GM04504 (cell line): Measurements from ENCODE around the gene FOXP1.

ENCODE experiments used
- DNase-seq: peaks from one replicate; pipeline ENCODE4 v3.0.0-alpha.2; 2012; ENCODE audit warnings: low read depth

The FOXP1 gene

DNA sequence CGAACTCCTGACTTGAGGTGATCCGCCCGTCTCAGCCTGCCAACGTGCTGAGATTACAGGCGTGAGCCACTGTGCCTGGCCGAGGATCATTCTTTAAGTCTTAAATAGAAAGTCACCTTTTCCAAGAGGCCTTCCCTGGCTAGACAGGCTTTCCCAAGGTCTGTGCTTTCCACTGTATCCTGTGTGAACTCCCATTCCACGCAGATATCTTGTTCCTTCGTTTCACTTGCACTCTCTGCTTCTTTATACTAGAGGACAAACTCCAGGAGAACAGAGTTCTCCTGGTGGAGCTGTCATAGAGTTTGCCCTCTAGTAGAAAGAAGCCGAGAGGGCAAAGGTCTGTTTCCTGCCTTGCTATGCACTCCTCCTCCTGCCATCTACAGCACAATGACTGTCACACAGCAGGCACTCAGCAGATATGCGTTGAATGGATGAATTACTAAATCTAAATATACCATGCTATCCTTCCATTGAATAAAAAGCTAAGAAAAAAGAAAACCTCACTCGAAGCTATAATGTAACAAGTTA, 211.2 kb downstream of the FOXP1 start:
- no peak for DNase-seq

- DNase-seq = no peak
These were observed 212.2 kb downstream of the FOXP1 start for GRCh38 chr3:71371282-71371681.

- DNase-seq = no peak
These were observed 213.1 kb downstream of the FOXP1 start for GRCh38 chr3:71370467-71370866.

- DNase-seq = peak; percentile 50
These were observed 213.7 kb downstream of the FOXP1 start for GRCh38 chr3:71369701-71370391.

DNA sequence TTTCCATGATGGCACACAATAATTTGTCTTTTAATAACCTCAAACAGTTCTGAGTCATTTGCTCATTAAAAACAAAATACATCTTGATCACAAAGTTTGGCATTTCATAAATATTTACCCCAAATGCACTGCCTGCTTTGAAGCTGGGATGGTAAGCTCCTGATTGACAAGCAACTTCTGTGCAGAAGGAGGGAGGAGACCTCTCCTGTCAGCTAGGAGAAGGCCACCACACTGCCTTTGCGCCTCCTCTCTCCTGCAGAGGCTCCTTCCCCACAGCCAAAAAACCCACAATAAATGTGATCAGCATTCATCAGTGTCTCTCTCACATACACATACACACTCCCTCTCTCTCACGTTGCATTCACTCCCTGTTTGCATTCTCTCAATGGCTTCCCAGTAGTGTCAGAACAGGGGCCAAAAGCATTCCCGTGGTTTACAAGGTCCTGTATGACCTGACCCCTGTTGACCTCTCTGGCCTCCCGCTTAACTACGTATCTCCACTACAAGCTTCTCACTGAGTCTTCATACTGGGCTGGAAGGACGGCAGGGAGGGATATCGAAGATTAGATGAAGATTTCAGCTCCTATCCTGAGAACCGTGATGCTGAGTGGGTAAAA, 216.4 kb downstream of the FOXP1 start:
- DNase-seq = no peak

DNA sequence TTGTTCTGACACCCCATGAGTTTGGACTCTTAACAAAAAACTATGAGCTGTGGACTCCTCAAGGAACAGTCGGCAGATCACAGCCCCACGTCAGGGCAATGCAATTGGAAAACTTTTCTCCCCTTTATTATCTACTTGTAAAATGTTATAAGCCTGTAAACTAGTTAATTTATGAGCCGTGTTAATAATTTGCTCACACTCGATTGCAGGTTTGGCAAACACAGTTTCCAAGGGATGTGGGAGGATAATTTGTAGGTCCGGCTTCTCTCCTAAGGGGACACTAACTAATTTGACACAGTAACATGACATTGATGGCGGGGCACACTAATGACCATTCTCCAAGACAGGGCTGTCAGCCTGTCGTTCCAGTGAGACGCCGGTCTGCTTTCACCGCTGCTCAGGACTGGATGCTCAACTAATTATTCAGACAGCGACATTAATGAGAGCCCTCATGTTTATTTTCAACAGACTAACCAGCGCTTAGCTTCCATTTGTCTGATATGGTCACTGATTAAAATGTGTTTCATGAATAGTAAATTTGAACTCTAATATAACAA, 222.1 kb downstream of the FOXP1 start:
- no peak for DNase-seq

DNA sequence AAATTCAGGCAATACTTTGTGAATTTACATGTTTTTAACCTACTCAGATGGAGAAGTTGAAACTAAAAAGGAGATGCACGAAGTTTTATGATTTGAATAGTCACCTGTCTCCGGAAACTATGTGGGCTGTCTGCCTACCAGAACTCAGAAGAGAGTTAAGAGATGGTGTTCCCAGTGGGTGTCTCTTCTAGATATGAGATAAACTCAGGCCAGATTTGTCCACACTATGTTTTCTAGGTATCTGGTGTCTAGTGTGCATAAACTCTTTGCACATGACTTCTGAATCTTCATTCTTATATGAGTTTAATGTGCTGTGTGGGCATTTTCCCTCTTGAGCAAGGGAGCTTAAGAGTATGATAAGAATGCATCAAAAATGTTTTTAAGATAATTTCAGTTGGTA, 222.8 kb downstream of the FOXP1 start:
- DNase-seq = no peak

- DNase-seq = no peak
These were observed 223.3 kb downstream of the FOXP1 start for GRCh38 chr3:71360180-71360579.

DNA sequence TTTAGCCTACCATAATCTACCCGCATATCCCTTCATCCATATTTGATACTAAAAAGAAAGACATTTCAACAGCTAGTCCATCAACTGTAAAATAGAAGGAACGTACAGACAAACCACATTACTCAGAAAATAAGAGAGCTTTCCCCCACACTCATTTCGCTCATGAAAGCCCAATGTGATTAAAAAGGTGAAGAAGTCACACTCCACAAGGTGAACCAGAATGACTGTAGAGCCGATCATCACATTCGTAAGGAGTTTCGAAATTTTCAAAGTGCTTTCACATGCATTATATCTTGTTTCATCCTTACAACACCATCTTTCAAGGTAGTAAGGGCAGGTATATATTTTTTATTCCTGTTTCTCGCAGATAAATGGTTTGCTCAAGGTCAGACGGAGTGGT, 225.3 kb downstream of the FOXP1 start:
- DNase-seq = no peak

DNA sequence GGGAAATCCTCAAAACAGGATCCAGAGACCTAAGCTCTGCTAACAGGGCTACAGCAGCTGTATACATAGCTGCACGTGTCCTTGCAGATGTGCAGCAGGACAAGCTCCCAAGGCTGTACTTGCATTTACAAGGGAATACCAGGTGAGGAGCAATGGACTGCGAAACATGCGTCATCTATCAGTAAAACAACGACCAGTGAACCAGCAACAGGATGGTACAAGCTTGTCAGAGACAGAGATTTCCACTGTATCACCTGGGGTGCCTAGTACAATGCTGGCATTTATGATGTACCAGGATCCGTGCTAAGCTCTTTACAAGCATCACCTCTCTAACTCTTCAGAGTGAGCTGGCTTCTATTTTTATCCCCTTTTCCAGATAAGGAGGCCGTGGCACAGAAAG, 227.3 kb downstream of the FOXP1 start:
- DNase-seq = no peak

DNA sequence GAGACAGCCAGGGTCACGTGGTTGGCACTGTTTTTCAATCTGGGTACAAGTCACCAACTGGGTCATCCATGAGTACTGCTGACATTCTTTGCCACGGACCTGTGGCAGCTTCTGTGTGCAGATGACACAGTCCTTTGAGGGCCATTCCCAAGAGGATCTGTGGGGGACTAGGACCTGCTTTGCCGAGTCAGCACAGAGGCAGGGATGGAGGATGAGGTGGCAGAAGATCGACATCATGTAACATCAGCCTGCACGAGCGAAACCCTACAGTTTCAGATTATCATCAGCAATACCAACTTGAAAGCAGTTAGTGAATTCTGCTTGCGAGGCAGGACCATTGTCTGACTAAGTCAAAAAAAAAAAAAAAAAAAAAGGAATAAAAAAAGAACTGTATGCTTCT, 227.7 kb downstream of the FOXP1 start:
- DNase-seq = no peak

GRCh38 chr3:71355037-71355436, 228.5 kb downstream of the FOXP1 start:
- DNase-seq = no peak

- no peak for DNase-seq
These were observed 232.0 kb downstream of the FOXP1 start for GRCh38 chr3:71351403-71352149.

GRCh38 chr3:71350998-71351397, 232.5 kb downstream of the FOXP1 start:
- DNase-seq = no peak

GRCh38 chr3:71348831-71349230, 234.7 kb downstream of the FOXP1 start:
- no peak for DNase-seq

DNA sequence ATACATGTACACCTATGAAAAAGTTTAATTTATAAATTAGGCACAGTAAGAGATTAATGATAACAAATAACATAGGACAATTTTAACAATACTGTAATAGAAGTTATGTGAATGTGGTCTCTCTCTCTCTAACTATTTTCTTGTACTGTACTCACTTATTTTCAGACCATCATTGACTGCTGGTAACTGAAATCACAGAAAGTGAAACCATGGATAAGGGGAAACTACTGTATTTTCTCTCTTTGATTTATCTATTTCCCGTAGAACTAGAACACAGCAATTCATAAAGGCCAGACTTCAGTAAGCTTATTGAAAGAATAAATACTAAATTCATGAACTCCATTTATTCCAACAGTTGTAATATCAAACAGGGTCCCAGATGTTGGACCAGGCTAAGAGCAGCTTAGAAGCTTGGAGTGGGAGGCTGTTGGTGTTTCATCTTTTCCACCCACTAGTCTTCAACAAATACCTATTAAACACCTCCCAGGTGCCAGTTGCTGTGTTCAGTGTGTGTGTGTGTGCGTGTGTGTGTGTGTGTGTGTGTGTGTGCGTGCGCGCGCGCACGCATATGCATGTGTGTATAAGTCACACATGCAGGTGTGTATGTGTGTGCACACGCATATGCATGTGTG, 235.4 kb downstream of the FOXP1 start:
- DNase-seq = no peak

GRCh38 chr3:71346061-71346460, 237.5 kb downstream of the FOXP1 start:
- DNase-seq = no peak

DNA sequence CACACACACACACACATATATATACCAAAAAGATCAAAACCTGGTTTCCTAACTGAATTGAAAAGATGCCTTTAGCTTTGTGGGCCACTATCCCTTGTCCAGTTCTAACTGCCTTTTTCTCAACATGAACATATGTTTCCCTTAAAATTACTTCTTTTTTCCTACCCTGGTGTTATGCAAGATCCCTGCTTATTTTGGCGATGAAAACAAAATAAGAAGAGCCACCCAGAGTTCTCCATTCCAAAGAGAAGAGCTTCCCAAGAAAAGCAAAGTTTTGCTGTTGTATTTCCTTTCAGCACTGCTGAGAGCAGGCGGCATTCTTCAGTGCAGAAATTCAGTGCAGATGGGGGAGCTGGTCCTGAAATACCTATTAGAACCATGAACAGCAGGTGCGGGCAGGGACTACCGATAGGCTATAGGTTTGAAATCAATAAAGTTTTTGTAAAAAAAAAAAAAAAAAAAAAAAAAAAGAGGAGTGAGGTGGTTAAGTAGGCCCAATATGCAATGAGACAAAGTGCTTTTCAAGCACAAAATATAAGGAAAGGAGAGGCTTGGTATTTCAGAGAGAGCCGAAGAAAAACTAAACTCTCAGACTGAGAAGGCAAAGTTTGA, 238.0 kb downstream of the FOXP1 start:
- DNase-seq = peak; percentile 14

DNA sequence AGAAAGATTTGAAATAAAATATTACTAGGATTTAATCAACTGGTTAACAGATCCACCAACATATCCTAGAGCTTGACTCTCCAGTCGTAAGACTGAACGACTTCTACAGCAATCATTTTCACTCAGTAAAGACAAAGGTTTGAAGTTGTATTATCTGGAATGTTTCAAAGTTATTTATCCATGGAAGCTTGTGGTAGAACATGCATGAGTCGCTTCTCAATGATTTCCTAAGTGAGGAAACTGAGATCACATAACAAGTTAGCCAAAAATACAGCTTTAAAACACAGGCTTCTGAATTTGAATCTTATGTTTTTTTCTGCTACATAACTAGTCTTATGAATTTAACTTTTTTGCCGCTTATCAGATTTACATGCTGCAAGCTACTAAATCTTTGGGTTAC, 241.8 kb downstream of the FOXP1 start:
- DNase-seq = peak; percentile 38

DNA sequence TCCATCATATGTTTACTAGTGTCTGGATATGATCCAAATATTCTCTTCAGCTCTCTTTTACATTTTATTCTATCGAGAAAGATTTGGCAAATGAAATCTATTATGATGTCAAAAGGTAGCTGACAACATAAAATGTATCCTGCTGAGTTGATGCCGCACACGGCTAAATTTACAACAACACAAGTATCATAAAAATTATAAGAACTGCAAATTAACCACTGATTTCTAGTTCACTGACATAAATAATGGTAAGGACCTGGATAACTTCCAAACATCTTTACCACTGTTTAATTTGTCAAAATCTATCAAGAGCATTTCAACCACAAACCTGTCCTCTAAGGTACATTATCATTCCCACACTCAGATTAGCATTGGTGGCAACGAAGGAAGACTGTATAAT, 244.5 kb downstream of the FOXP1 start:
- DNase-seq = no peak

DNA sequence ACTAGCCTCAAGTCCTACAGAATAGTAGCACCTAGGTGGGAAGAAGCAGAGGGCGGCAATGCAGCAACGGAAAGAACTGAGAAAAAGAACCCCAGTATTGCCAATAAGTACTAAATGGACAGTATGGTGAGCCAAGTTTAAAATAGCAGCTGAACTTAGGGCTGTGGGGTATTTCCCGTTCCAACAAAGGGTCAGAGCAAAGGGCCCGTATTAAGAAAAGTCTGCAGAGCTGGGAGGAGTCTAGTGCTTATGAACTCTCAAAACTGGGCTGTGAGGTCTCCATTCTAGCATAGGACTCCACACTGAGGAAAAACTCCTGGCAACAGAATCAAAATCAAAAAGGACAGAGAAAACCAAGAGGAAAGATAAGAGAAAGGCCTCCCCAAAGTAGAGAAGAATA, 250.7 kb downstream of the FOXP1 start:
- no peak for DNase-seq

DNA sequence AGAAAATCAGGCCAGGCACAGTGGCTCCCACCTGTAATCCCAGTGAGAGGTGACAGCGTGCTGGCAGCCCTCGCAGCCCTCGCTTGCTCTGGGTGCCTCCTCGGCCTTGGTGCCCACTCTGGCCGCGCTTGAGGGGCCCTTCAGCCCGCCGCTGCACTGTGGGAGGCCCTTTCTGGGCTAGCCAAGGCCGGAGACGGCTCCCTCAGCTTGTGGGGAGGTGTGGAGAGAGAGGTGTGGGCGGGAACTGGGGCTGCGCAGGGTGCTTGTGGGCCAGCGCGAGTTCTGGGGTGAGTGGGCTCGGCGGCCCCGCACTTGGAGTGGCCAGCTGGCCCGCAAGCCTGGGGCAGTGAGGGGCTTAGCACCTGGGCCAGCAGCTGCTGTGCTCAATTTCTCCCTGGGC, 252.6 kb downstream of the FOXP1 start:
- DNase-seq = no peak
